Middle frontal gyrus (tissue), 1 donor: ENCODE measurements around the gene LARP6.
"Not testable (repeated sequence)": the region's sequence is repeated elsewhere in the genome, so short reads cannot be mapped to it uniquely, and the experiment has no call there.

Source experiments
- DNase-seq: peaks from one replicate; pipeline ENCODE4 v3.0.0-alpha.2; 2015; ENCODE audit warnings: low spot score; ENCODE audit errors: extremely low spot score

The LARP6 gene

DNA sequence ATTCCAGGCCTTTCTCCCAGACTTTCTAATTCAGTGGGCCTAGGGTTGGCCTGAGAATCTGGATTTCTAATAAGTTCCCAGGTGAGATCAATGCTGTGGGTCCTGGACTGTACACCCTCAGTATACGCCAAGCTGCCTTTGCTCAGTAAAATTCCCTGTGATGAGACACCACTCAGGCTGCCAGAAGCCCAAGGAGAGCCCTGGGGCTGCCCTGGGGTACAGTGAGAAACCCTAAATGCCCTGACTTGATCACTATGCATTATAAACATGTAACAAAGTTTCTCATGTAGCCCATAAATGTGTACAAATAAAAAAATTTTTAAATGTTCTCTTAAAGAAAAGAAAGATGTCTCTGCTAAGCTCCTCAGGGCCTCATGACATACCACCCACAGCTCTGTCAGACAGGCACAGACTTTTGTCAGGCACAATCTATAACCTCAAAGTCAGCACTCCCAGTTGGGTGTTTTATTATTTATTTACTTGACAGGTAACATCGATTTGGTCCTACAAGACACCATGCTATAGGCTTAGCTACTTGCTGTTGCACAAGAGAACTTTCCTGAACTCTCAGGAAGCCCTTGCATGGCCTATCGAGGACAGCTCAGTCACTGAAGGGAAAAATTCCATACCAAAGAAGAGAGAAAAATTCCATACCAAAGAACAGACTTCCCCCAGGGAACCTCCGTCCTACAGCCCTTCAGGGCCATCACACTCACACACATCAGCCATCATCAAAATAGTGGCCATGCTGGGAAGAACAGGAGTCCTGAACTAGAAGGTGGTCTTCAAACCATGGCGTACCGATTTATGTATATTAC is 22.7 kb downstream of the LARP6 start:
- no peak for DNase-seq

GRCh38 chr15:70830615-70831014 is 23.3 kb downstream of the LARP6 start:
- DNase-seq = no peak

- no peak for DNase-seq
Measured at GRCh38 chr15:70829371-70830166, 24.4 kb downstream of the LARP6 start.

GRCh38 chr15:70827721-70828120 is 26.2 kb downstream of the LARP6 start:
- no peak for DNase-seq

GRCh38 chr15:70826634-70827033 is 27.3 kb downstream of the LARP6 start:
- no peak for DNase-seq

DNA sequence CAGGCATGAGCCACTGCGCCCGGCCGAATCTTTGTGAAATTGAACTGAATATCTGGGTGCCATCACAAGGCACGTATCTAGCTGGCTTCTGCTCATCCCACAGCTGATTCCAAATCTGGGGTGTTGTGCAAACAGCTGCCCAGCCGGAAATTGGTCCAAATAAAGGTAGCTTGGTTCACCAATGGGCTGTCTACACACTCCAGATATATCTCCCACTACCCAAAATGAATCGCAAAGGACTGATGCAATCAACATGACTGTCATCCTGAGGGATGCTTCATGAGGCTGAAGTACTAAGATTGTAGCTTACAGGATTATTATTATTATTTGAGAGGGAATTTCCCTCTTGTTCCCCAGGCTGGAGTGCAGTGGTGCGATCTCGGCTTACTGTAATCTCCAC is 28.1 kb downstream of the LARP6 start:
- DNase-seq = no peak

DNA sequence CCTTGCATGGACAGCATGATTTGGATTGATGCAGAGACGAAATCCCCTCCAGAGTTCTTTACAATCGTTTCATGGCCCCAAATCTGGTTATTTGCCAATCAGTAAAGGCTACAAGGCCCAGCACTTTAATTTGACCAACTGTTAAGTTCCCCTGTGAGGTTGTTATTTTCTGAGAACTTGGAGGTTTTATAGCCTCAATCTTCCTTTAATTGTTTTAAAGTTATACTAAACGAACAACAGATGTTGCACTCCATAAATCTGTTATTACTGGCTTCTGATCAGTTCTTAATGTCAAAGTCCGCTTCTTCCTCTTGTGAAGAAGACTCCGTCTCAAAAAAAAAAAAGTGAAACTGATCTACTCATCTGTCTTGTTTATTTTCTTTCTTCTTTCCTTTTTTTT is 30.8 kb downstream of the LARP6 start:
- DNase-seq = no peak

DNA sequence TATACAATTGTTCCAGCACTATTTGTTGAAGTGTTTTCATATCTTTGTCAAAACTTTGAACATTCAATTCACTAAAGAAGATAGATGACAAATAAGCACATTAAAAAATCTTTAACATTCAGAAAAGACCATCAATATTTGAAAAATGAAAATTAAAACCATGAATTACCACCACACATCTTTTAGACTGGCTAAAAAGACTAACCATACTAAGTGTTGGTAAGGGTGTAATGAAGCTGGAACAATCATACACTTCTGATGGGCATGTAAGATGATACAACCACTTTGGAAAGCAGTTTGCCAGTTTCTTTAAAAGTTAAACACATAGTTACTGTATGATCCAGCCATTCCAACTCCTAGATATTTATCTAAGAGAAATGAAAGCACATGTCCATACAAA is 33.7 kb downstream of the LARP6 start:
- no peak for DNase-seq

GRCh38 chr15:70818580-70818979 is 35.4 kb downstream of the LARP6 start:
- DNase-seq = no peak

DNA sequence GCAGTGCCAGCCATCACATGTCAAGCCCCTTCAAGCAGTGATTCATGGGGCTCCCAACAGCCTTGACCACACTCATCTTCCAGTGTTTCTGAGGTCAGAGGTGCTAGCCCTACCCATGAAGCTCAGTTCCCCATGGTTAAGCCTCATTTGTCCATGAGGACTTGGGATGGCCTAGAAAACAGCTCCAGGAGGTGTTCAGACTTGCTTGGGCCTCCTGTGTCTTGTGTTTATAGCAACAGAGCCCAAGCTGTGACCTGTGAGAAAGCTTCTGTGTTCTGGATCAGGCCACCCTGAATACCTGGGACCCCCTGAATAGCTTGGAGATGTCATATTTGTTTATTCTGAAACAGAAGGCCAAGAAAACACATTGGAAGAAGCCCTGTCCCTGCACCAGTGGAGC is 36.7 kb downstream of the LARP6 start:
- DNase-seq = no peak

DNA sequence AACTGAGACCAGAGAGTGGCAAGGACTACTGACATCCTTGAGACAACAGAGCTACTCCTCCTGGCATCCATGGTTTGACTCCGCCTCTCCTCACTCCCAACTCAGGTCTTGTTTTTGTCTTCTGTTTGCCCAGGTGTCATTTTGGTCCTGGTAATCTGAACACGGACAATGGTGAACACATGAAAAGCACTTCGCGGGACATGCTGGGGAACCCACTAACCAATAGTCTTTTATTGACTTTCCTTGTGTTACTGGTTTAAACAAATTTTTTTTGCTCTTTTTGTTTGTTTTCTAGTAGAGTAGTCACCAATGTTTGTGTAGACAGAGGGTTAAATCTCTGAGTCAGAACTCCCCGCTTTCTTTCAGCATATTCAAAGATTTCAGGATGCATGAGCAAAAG is 38.4 kb downstream of the LARP6 start:
- DNase-seq = no peak

DNA sequence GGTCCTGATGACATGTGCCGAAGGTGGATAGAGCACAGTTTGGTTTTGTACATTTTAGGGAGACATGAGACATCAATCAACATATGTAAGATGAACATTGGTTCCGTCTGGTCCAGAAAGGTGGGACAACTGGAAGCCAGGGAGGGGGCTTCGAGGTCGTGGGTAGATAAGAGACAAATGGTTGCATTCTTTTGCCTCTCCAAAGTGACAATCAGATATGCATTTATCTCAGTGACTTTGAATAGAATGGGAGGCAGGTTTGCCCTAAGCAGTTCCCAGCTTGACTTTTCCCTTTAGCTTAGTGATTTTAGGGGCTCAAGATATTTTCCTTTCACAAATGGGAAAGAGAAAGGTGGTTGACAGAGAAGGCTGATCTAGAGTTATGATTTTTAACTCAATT is 38.9 kb downstream of the LARP6 start:
- DNase-seq = not testable (repeated sequence)

GRCh38 chr15:70812827-70813364 is 41.1 kb downstream of the LARP6 start:
- DNase-seq = no peak

- no peak for DNase-seq
Measured at GRCh38 chr15:70810916-70811578, 42.9 kb downstream of the LARP6 start.

- no peak for DNase-seq
Measured at GRCh38 chr15:70806992-70807712, 46.8 kb downstream of the LARP6 start.

DNA sequence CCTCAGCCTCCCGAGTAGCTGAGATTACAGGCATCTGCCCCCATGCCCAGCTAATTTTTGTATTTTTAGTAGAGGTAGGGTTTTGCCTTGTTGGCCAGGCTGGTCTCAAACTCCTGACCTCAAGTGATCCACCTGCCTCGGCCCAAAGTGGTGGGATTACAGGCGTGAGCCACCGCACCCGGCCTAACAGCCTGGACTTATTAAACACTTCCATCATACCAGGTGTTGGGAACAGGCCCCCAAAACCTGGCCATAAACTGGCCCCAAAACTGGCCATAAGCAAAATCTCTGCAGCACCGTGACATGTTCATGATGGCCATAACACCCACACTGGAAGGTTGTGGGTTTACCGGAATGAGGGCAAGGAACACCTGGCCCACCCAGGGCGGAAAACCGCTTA is 49.6 kb downstream of the LARP6 start:
- not testable (repeated sequence) for DNase-seq

- DNase-seq = no peak
Measured at GRCh38 chr15:70802629-70803028, 51.3 kb downstream of the LARP6 start.

GRCh38 chr15:70801109-70801508 is 52.8 kb downstream of the LARP6 start:
- no peak for DNase-seq

DNA sequence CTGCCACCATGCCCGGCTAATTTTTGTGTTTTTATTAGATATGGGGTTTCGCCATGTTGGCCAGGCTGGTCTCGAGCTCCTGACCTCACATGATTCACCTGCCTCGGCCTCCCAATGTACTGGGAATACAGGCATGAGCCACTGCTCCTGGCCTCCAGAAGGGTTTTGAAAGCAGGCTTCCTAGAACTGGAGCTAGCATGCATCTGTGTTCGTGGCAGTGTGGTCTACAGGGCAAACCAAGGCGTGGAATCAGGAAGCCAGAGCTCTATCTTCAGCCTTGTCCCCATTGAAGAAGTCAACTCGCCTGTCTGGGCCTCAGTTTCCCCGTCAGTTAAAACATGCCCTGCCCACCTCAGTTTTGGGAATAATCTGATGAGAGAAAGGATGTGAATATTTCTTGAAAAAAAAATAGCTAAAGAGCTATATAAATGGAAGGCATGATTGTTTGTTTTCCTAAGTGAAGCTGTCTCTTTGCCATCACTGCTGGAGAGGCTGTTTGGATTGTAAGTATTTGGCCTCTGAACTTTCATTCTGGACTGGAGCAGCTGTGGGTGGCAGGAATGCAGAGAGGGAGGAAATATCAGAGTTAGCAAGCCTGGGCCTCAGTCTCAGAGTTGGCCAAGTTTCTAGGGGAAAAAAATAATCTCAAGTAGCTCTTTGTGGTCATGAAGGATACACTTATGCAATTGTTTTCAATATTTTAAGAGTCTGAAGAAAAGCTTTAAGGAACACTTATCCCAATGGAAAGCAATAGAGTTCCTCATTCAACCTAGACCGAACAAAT is 54.1 kb downstream of the LARP6 start:
- no peak for DNase-seq

DNA sequence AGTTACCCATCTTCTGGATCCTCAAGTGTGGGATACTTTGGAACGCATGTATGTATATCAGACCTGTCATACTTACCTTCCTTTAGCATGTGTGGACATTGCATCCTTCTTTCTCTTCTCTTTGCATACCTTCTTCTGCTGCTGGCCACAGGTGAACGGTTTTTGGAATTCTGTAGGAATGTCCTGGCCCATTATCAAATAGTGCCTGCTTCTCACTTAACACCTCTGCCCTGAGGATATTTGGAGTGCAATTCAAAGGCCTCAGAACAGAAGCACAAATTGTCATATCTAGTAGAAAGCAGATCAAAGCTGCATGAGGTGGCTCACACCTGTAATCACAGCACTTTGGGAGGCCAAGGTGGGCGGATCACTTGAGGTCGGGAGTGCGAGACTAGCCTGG is 56.5 kb downstream of the LARP6 start:
- DNase-seq = no peak
